Right hindlimb (tissue), 1 donor: ENCODE data around the gene RYK.
"Not testable (repeated sequence)": the region's sequence is repeated elsewhere in the genome, so short reads cannot be mapped to it uniquely, and the experiment has no call there.

ENCODE experiments used
- DNase-seq: peaks from one replicate; pipeline ENCODE4 v3.0.0-alpha.2; 2018

The RYK gene

DNA sequence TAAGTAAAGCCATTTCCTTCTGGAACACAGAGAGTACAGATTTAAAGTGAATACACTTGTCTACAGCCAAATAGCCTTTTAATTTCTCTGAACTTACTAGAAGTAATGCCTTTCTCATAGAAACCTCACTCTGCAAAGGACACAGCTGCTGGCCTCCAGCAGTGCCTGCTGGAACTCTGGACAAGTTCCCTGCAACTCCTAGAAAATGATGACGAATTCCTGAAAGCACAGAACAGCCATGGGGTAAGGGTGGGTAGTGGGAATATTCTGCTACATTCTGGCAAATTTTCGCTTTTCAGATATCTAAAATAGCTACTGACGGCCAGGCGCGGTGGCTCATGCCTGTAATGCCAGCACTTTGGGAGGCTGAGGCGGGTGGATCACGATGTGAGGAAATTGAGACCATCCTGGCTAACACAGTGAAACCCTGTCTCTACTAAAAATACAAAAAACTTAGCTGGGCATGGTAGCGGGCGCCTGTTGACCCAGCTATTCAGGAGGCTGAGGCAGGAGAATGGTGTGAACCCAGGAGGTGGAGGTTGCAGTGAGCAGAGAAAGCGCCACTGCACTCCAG is 34.4 kb downstream of the RYK start:
- DNase-seq, result no peak

DNA sequence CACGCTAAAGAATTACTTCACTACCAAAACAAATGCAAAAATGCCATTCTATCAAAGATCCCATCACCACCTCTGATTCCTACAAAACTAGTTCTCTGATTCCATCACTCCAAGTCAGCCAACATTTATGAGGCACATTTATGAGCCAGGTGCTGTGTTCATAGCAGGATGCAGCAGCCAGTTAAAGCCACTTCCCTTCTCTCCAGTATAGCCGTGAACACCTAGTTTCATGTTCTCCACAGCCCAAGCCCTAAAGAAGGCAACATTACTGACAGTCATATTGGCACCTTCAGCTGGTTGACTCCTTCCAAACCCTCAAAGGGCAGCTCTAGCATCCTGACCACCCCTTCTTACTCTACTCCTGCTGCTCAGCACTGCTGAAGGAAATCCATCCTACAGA is 36.4 kb downstream of the RYK start:
- no peak for DNase-seq

DNA sequence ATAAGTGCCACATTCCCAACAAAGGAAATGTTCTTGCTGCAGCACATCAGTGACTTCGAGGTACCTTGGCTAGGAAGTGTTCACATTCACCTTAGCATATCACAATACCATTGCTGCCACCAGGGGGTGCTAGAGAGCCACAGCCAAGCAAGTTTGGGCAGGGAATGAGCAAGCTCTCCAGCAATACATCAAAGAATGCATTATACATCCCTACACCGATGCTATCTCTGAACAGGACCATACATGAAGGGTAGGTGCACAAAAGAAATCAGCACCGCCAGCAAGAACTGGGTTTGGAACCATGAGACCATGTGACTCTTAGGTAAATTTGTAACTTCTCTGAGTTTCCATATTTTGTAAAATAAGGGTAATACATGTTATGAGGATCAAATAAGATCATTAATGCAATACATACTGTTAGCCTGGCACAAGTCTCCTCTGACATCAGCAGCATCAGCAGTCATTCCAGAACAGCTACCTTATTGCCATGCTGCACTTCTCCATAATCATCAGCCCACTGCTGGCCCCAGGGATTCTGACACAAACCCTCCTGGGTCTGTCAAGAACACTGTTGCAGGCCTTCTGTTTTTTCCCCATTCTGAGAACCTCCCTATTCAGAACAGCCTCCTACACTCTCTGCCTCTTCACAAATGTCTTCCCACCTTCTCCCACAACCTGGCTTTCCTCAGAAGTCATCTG is 37.5 kb downstream of the RYK start:
- DNase-seq, result peak; percentile 83

DNA sequence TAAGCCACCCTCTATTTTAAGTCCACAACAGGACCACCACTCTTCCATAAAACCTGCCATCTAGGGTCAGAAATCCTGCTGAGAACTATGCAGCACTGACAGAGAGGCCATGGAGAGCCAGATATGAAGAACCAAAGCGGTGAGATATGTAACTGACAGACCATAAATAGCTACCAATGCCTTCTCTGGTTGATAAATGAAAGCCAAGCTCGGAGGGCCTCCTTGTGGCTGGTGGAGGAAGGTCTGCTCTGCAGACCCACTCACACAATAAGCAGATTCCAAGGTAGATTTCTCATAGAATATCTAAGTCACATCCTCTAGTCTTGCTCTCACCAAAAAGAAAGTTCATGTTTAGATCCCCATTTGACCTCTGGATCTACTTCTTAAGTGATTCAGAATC is 38.9 kb downstream of the RYK start:
- DNase-seq, result peak; percentile 57

DNA sequence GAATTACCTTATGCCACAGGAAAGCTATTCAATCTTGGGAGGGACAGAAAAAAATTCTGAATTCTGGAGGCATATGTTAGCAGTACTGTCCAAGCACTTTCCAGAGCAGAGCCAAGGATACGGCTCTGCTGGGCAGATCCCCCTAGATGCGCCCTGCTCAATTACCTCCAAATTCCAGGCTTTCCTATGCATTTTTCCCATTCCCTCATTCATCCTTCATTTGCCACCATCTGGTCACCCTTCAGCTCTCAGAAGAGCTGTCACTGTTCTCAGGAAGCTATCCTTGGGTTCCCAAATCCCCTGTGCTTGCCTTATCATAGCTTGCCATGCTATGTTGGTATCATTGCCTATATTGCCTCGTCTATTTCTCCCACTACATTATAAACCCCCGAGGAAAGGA is 45.2 kb downstream of the RYK start:
- DNase-seq, result no peak

DNA sequence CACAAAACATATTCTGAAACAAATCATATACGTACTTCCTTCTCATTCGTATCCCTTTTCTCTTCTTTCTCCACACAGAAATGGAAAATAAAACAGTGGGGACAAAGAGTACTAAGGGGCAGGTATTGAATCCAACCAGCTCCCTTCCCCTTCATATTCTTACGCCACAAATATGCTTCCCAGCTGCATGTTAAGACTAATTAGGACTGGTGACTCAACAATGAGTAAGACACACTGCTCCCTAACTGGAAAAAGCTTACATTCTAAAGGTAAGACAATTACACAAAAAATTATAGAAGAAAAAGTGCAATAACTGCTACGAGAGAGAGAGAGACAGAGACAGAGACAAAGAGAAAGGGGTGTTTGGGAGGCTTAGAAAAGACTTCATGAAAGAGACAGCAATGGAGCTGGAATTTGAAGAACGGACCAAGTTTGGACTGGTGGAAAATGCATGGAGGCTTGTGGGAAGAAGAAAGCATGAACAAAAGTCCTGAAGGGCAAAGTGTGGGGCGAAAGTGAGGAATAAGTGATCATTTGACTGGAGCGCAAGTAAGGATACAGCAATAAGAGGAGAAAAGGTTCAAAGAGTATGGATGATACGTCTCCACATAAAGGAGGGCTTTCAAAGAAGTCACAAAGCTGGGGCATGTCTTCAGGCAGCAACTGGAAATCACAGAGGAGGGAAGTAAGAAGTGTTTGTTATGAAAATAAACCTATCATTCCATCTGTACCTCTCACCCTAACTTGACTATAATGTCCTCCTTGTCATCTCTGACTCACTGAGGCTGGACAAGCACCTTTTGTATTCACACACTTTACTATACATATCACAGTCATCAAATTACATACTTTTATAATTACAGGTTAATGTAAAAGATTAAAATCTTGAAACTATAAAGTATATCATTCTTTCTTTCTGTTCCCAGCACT is 49.2 kb downstream of the RYK start:
- no peak for DNase-seq

DNA sequence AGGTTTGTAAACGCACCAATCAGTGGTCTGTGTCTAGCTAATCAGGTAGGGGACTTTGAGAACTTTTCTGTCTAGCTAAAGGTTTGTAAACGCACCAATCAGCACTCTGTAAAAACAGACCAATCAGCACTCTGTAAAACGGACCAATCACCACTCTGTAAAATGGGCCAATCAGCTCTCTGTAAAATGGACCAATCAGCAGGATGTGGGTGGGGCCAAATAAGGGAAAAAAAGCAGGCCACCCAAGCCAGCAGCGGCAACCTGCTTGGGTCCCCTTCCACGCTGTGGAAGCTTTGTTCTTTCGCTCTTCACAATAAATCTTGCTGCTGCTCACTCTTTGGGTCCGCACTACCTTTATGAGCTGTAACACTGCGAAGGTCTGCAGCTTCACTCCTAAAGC is 50.8 kb downstream of the RYK start:
- not testable (repeated sequence) for DNase-seq

DNA sequence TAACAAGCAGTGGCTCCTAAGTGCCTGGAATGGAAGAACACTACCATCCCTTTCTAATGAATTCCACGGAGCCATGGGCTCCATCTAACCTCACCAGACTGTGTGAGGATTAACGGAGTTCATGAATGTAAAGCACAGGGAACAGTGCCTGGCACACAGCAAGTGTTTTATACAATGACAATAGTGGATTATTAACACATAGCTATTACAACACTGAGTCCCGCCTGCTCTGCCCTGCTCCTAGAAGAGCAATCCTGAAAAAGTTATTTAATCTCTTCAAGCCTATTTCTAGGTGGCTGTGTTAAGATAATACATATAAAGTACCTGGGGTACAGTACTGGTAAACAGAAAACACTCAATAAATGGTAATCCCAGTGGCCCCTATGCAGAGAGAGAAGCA is 51.4 kb downstream of the RYK start:
- DNase-seq, result no peak

DNA sequence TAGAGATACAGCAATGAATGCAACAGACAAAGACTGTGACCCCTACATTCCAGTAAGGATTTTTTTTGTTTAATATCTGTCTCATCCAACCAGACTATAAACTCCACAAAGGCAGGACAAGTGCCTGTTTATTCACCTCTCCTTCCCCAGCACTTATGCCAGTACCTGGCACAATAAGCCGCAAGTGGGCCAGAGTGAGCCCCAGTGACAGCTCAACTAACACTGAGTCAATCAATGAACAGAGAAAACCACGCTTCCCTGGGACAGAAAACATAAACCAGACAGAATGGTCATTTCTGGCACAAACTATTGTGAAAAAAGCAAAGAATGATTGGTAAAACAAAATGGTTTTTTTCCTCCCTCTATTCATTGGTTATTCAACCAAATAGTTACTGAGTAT is 52.2 kb downstream of the RYK start:
- no peak for DNase-seq

DNA sequence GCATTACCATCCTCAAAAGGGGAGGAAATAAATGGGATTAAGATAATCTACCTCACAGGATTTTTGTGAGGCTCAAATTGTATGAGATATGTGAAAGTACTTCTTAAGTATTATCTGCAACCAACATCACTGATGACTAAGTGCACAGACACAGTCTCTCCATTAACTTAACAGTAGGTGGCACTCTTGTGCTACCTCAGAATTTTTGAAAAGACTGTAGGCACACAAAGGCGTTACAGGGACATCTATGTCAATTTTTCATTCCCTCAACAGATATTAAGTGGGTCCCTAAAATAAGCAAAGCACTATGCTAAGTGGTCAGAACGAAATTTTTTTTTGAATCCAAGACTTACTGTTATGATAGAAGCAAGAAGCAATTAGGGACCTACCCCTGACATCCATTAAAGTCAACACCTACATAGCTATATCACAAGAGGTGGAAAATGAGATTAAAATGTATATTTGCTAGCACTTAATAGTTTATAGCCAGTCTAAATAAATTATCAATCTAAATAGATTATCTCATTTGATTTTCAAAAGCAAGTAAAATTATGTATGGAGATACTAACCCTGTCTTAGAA is 52.9 kb downstream of the RYK start:
- no peak for DNase-seq

DNA sequence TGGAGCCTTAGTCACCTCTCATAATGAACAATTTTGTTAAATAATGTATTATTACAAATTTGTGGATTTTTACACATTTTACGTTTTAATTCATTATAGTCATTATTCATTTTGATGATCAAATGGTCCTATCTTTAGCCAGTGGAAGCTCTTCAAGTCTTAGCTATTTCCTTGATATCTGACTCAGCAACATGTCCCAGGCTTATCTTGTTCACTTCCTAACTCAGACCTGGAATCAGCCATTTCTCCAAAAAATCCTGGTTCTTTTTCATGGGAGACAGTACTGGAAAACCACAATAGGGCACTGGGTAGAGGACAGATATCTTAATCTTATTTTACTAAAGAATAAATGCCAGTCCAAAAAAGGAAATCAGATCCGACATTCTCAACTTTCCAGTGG is 56.4 kb downstream of the RYK start:
- no peak for DNase-seq

DNA sequence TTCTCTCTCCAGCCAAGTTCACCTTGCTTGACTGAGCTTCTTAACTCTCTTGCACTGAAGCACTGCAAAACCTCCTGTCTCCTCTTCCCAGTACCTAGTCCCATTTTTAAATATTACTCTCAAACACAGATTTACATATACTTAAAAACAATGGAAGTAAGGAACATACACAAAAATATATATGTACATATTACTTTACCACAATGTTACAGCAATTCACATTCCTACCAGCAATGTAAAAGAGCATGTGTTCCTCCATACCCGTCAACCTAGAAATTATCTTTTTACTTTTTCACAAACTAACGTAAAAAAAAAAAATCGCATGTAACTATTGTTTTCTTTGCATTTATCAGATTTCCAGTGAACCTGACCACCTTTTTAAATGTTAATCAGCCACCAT is 60.4 kb downstream of the RYK start:
- DNase-seq, result no peak

DNA sequence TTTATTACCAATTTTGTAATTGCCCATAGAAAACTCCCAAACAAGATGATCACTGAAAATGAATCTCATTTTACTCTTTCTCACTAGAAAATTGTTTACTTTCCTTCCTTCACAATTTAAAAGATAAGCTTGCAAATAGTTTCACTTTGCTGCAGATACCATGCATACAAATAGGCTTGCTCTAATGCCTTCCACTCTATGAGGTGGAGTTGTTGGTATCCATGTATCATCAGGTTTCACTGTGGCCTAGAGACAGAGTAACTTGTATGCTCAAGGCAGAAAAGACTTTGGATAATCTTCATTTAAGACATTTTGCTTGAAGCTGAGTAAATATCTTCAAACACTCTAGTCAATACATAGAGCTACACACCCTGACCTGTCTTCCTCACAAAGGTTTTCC is 60.8 kb downstream of the RYK start:
- DNase-seq, result no peak

DNA sequence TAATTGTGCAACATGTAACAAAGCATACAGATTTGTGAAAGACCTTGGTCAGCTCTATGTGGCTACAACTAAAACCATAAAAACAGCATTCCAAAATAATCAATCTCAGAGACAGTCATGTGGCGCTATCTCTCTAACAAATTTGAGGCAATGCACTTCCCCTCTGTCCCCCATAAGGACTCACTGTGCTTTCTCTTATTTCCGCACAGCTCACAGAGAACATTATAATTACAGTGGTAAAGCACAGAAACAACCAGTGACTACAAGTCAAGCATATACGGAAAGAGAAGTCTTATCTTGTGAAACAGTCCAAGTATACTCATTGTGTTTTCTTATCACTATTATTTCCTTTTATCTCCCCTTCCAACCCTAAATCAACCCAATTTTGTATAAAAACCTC is 64.3 kb downstream of the RYK start:
- DNase-seq, result no peak

DNA sequence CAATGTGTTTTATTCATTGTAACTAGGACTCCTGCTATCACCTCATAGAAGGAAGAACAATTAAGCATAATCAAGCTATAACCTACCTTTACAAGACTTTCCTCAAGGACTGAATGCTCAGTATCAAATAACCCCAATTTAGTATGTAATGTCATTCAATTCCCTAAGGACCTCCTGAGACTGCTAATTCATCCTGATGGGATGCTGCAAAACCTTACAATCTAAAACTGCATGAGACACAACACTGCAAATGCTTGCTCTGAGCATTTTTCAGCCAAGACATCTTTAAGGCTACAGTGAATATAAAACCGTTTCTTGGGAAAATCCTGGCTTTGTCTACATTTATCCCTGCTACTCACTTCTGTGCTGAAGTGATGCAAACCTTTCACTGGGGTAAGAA is 69.9 kb downstream of the RYK start:
- DNase-seq, result no peak

DNA sequence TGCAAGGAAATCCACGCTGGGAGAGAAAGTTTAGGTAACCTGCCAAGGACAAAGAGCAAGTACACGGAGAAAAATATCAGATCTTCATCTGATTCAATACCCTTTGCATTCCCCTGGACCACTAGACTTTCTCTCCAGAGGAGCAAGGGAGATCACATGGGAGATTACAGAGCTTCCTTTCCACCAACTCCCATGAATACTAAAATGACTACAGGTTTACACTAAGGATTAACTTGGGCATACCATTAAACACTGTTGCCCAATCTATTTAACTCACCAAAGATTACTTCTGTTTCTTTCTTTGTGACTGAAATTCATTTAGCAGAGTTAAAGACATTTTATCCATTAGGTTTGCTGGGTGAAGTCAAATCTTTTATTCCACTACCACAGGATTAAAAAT is 71.2 kb downstream of the RYK start:
- DNase-seq, result no peak

DNA sequence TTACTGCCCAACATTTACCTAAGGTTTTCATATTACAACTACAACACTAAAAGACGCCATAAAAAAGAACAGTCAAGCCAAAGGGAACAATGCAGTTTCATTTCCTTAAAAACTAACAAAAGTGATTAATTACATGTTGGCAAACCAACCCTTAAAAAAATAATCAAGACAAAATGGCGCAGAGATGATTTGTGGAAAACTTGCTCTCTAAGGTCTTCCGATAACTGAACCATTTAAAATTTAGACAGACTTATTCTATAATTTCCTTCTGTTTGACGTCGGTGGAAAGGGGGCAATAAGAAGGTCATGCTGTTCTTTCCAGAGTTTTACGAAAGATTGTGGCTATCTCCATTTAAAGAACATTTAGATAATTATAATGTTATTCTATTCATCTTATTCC is 87.6 kb downstream of the RYK start:
- no peak for DNase-seq

DNA sequence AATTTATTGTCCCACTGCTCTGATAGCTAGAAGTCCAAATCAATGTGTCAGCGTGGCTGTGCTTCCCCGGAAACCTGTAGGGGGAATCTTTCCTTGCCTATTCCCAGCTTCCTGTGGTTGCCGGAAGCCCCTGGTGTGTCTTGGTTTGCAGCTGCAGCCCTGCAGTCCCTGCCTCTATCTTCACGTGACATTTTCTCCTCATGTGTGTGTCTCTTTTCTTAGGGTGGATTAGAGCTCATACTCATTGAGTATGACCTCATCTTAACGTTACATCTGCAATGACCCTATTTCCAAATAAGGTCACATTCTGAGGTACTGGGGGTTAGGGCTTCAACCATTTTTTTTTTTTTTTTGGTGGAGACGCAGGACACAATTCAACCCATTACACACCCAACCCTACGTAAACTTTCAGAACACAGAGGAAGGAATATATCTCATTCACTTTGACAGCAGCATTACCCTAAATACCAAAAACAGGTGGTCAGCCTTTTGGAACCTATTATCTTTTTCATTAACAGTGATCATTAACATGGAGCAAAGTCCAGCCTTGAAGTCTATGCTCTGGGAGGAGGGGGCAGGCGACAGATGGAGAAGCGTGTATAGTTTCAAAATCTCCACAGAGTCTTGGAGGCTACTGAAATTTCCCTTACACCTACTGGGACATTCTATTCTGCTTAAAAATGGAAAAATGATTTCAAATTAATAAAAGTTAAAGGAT is 88.6 kb downstream of the RYK start:
- DNase-seq, result no peak

DNA sequence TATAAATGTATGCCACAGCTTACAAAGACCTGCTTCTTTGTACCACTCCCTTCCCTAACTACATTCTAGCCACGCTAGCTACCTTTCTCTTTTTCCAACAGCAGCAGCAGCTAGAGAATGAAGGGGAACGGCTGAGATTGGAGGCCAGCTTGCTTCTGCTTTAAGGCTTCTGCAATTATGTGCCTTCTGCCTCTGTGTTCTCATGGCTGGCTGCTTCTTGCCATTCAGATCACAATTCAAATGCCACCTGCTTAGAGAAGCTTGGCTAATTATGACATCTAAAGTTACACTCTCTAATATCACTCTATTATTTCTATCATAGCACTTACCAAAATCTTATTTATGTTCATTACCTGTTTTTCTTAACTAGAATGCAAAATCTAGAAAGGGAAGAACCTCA is 95.2 kb downstream of the RYK start:
- no peak for DNase-seq

DNA sequence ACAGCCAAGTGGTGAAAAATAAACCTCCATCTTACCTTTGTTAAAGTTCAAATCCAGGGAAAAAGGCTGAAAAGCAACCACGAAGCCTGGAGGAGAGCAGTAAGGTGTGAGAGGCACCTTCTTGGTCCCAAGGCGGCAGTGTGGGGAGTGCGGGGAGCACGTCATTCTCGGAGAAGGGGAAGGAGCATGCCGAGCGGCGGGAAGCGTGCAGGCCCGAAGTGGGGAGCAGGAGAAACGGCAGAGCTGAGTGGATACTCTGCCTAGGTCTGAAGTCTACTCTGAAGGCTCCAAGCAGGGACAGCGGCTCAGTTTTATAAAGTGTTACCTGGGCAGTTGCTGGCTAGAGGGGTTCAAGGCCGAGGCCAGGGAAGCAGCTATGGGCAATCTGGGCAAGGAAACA is 96.9 kb downstream of the RYK start:
- DNase-seq, result no peak

DNA sequence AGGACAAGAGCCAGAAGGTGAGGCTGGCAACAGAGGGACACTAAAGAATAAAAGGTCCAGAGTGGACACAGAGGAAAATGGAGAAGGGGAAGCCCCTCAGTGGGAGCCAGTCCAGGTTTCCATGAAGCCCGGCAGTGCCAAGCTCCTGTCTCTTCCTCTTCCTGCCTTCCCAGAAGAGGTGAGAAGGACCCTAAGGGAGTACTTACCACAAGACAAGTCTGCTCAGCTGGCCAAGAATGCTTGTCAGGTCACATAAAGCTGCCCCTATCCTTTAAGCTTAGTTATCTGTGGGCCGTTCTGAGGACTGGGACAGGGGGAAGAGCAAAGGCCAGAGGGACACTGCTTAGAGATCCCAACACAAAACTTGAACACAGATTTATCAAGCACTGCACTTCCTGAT is 100.2 kb downstream of the RYK start:
- DNase-seq, result no peak

DNA sequence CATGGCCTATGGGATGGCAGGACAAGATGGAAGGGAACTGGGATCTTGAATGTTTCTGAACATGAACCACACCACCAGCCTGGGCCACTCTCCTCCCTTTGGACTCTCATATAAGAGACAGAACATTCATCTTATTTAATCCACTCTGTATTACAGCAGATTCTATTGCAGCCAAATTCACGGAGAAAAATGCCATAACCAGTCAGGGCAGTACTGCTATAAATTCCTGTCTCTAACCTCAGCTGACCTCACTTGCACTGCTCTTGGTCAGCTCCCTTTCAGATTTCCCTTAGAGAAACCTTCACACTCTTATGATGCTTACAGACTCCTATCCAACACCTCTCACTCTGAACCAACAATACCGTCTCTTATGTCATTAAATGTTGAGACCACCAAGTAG is 101.4 kb downstream of the RYK start:
- DNase-seq, result no peak

DNA sequence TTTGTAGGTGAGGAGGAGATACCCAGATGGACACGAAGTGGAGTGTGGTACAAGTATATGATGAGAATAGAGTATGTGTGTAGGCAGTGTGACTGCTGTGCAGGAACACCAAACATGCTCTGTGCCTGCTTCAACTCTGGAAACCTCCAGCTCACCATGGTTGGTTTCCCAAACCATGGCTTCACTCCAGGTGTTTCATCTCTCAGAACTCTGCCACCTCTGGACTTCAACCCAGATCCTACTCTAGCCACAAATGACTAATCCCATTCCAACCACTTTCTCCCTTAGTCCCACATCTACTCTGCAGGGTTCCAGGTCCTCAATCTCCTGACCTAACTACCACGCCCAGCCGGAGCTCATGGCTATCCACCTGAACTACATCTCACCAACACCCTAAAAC is 102.1 kb downstream of the RYK start:
- no peak for DNase-seq
